Ascending aorta (tissue), 2 donors: ENCODE measurements around the gene SIRT1. TPM values are rescaled to one million over a fixed set of nuclear protein-coding genes. Genes with fewer than 3 reads are reported as not detected.
"Not testable (repeated sequence)": the region's sequence is repeated elsewhere in the genome, so short reads cannot be mapped to it uniquely, and the experiment has no call there.

ENCODE experiments used
- DNase-seq, 2 donors: peaks; one replicate each; pipeline ENCODE4 v3.0.0-alpha.2; 2019; ENCODE audit warnings: low spot score in 2 of 2
- H3K27ac ChIP-seq, 2 donors: fragments of 200-600 bp; sonication (generic); one replicate each; pipeline ENCODE4 v1.5.1; 2016 to 2017; ENCODE audit warnings: mild to moderate bottlenecking in 1 of 2
- H3K27me3 ChIP-seq: fragments of 200-600 bp; sonication (generic); one replicate; pipeline ENCODE4 v1.5.1; 2017
- H3K36me3 ChIP-seq, 2 donors: fragments of 200-600 bp; sonication (generic); one replicate each; pipeline ENCODE4 v1.5.1; 2016
- H3K4me1 ChIP-seq, 2 donors: fragments of 200-600 bp; sonication (generic); one replicate each; pipeline ENCODE4 v1.5.1; 2016 to 2017; ENCODE audit warnings: mild to moderate bottlenecking in 1 of 2
- H3K4me3 ChIP-seq, 2 donors: fragments of 200-600 bp; sonication (generic); one replicate each; pipeline ENCODE4 v1.5.1; 2016 to 2017; ENCODE audit warnings: mild to moderate bottlenecking in 1 of 2
- H3K9me3 ChIP-seq, 2 donors: fragments of 200-600 bp; sonication (generic); one replicate each; pipeline ENCODE4 v1.5.1; 2016
- CTCF ChIP-seq, 3 experiments: fragments of 200-600 bp in 2 of 3; fragments of 450-650 bp in 1 of 3; sonication (generic) in 2 of 3; IDR thresholded peaks; one replicate each; pipeline ENCODE4 v1.5.1; 2016 to 2019; ENCODE audit warnings: antibody characterized with exemption in 3 of 3, mild to moderate bottlenecking in 1 of 3, moderate library complexity in 1 of 3
- intact Hi-C: fragments of 100-400 bp; cut with DNase I; formaldehyde crosslinking; loops from one replicate; pipeline ENCODE4 v1.15.1; 2023
- total RNA-seq: library from RNA; depleted of rRNA; stranded (reverse); fragments of >200 nt; gene quantifications from one replicate; pipeline ENCODE4 v1.1.0, GENCODE V29; 2016

Gene SIRT1
- 7.6 TPM for total RNA-seq

- TF ChIP-seq CTCF (IDR thresholded peaks at IDR 0.05), result peak in 1 of 3 experiments; percentile 25
- H3K4me3 ChIP-seq, result peak within 1 kb of the TSS; percentile 82 to 85
- no peaks in the 10 kb centered on the region for H3K9me3 ChIP-seq
- DNase-seq, result peak; percentile 85 to 98
- no peaks in the 10 kb centered on the region for H3K27me3 ChIP-seq
- peaks cover 14 to 22% of the 10 kb centered on the region in 2 donors for H3K36me3 ChIP-seq
- H3K4me1 ChIP-seq, result peaks cover 0 to 14% of the 10 kb centered on the region in 2 donors
- H3K27ac ChIP-seq, result peak within 1 kb of the TSS; percentile 91 to 94
- intact Hi-C loops, result loop anchor here (1.0 to 10.0 kb wide), 7 partner anchors 35 to 640 kb away; partner anchors contain the start of genes HERC4, HNRNPH3, PBLD and RUFY2
Measured at GRCh38 chr10:67884313-67884841, at the start of gene SIRT1. Gene SIRT1, plus strand, starts transcription at chr10:67884656. Its CDS starts 66 bp downstream, at chr10:67884722.

DNA sequence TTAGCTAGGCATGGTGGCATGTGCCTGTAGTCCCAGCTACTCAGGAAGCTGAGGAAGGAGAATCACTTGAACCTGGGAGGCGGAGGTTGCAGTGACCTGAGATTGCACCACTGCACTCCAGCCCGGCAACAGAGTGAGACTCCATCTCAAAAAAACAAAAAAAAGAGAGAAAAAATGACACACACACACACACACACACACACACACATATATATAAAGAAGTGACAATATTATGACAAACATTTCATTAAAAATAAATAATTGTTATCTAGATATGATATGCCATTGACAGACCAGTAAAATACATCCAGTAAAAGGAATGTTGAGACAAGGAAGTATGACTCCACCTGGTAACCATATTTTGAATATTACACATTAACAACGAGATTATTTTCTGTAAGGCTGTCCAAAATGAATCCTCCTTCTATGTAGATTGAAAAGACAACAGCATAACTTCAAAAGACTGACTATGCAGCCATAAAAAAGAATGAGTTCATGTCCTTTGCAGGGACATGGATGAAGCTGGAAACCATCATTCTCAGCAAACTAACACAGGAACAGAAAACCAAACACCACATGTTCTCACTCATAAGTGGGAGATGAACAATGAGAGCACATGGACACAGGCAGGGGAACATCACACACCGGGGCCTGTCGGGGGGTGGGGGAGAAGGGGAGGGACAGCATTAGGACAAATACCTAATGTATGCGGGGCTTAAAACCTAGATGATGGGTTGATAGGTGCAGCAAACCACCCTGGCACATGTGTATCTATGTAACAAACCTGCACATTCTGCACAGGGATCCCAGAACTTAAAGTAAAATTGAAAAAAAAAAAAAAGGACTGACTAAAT is 48.7 kb upstream of the SIRT1 start:
- intact Hi-C loops, H3K36me3 ChIP-seq, DNase-seq, H3K4me1 ChIP-seq, H3K27ac ChIP-seq, H3K27me3 ChIP-seq, H3K4me3 ChIP-seq, H3K9me3 ChIP-seq: not testable (repeated sequence)

GRCh38 chr10:67836488-67836887 is 48.0 kb upstream of the SIRT1 start:
- no peaks in the 10 kb centered on the region for H3K4me1 ChIP-seq
- H3K9me3 ChIP-seq, result peaks cover 0 to 3% of the 10 kb centered on the region in 2 donors
- H3K27me3 ChIP-seq, result no peaks in the 10 kb centered on the region
- H3K27ac ChIP-seq, result no peak overlapping the region
- no peaks in the 10 kb centered on the region for H3K36me3 ChIP-seq
- DNase-seq, result no peak
- H3K4me3 ChIP-seq, result no peak overlapping the region
- intact Hi-C loops, result no loop called here
- TF ChIP-seq CTCF (IDR thresholded peaks at IDR 0.05), result no peak

DNA sequence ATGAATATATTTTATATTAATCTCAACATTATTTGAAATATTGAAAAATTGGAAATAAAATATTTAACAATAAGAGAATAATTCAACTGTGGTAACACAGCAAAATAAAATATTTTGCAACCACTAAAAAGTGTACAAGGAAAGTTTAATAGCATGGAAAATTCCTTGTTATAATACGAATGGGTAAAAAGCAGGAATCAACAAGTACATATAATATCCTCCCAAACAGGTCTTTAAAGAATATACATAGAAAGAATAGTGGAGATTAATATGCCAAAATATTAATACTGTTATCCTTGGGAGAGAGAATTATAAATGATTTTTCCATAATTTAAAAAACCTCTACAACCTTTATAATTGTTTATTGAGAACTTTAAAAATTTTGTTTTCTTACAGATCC is 47.5 kb upstream of the SIRT1 start:
- peak overlapping the region; percentile 35 to 37 for H3K4me3 ChIP-seq
- TF ChIP-seq CTCF (IDR thresholded peaks at IDR 0.05), result no peak

GRCh38 chr10:67837541-67838314 is 46.7 kb upstream of the SIRT1 start, which contains the start of gene DNAJC12:
Gene DNAJC12, minus strand, starts transcription at chr10:67838188. Its CDS starts 177 bp downstream, at chr10:67838011.
- H3K27ac ChIP-seq, result no peak within 1 kb of the TSS

More for the DNA sequence above, 47.5 kb upstream of the SIRT1 start:
- Histone ChIP-seq H3K27ac (no peak overlapping the region), H3K36me3 (no peaks in the 10 kb centered on the region), H3K9me3 (peaks cover 0 to 6% of the 10 kb centered on the region in 2 donors), H3K27me3 (no peaks in the 10 kb centered on the region), H3K4me1 (no peaks in the 10 kb centered on the region)
- intact Hi-C loops, result no loop called here
- no peak for DNase-seq

GRCh38 chr10:67839511-67839910 is 44.9 kb upstream of the SIRT1 start:
- H3K4me1 ChIP-seq, intact Hi-C loops, H3K4me3 ChIP-seq: not testable (repeated sequence)

More at GRCh38 chr10:67837541-67838314, 46.7 kb upstream of the SIRT1 start, which contains the start of gene DNAJC12:
- H3K4me3 ChIP-seq, result peak within 1 kb of the TSS; percentile 35 to 37
- no peaks in the 10 kb centered on the region for H3K36me3 ChIP-seq
- no peak for DNase-seq
- no peaks in the 10 kb centered on the region for H3K4me1 ChIP-seq
- TF ChIP-seq CTCF (IDR thresholded peaks at IDR 0.05), result no peak
- intact Hi-C loops, result no loop called here
- H3K27me3 ChIP-seq, result no peaks in the 10 kb centered on the region
- H3K9me3 ChIP-seq, result peaks cover 0 to 6% of the 10 kb centered on the region in 2 donors

More at GRCh38 chr10:67839511-67839910, 44.9 kb upstream of the SIRT1 start:
- not testable (repeated sequence) for H3K36me3 ChIP-seq, H3K27me3 ChIP-seq, DNase-seq, H3K9me3 ChIP-seq, H3K27ac ChIP-seq
